Lower leg skin (tissue), 3 donors: Measurements from ENCODE around the gene CEP57.

Experiments
- POLR2A ChIP-seq, 2 donors: fragments of 450-650 bp; IDR thresholded peaks; one replicate each; pipeline ENCODE4 v1.6.1; 2016 to 2017; ENCODE audit warnings: antibody characterized with exemption in 2 of 2, mild to moderate bottlenecking in 1 of 2, moderate library complexity in 1 of 2
- TF ChIP-seq, protein P1 (sequence below), 3 donors: fragments of 450-650 bp; IDR thresholded peaks; one replicate each; pipeline ENCODE4 v1.5.1; 2016; ENCODE audit warnings: antibody characterized with exemption in 3 of 3, mild to moderate bottlenecking in 3 of 3, moderate library complexity in 2 of 3

DNA sequence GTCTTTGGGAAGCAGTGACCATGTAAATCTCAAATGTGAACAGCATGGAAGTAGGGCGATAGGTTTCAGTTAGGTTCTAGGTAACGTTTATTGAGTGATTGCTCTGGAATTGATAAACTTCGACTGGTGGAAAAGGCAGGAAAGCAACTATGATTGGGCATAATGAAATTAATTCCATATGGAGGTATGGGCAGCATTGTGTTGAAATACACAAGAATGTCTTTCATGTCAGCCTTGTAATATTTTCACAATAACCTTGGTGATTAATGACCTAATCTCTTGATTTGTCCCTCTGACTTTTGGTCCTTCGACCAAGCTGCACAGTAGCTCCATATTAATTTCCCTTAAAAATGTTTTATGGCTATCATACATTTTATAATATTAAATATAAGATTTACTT lies 2.8 kb downstream of the CEP57 start:
- TF ChIP-seq, protein P1, sequence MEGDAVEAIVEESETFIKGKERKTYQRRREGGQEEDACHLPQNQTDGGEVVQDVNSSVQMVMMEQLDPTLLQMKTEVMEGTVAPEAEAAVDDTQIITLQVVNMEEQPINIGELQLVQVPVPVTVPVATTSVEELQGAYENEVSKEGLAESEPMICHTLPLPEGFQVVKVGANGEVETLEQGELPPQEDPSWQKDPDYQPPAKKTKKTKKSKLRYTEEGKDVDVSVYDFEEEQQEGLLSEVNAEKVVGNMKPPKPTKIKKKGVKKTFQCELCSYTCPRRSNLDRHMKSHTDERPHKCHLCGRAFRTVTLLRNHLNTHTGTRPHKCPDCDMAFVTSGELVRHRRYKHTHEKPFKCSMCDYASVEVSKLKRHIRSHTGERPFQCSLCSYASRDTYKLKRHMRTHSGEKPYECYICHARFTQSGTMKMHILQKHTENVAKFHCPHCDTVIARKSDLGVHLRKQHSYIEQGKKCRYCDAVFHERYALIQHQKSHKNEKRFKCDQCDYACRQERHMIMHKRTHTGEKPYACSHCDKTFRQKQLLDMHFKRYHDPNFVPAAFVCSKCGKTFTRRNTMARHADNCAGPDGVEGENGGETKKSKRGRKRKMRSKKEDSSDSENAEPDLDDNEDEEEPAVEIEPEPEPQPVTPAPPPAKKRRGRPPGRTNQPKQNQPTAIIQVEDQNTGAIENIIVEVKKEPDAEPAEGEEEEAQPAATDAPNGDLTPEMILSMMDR (IDR thresholded peaks at IDR 0.05) = no peak
- TF ChIP-seq POLR2A (IDR thresholded peaks at IDR 0.05) = no peak
